ENCODE data around the gene SCGB1D1.

Gene SCGB1D1

GRCh38 chr11:62237499-62237898 is 47.5 kb downstream of the SCGB1D1 start:
- no peak for DNase-seq

- no peak for DNase-seq
These were observed 48.1 kb downstream of the SCGB1D1 start for GRCh38 chr11:62238151-62238550.

GRCh38 chr11:62241095-62241494 is 51.1 kb downstream of the SCGB1D1 start:
- DNase-seq = no peak

DNA sequence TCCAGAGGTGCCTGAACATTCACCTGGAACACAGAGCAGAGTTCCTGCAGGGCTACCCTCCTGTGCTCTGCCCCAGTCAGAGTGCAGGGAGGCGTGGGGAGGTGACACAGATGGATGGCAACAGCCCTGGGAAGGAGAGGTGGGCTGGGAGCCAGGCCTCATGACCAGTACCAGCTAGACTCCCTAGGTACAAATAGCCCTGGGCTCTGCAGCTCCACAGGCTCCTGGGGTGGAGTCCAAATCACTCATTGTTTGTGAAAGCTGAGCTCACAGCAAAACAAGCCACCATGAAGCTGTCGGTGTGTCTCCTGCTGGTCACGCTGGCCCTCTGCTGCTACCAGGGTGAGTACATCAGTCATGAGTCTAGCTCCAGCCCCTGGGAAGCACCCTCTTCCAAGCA is 52.0 kb downstream of the SCGB1D1 start, which contains the start of gene SCGB1D2:
Gene SCGB1D2 (plus strand): TSS at position 219 of the 400 bp plus-strand sequence. CDS start 69 bp downstream, at position 288.
- no peak for DNase-seq

All from T-helper 1 cell (primary cell).